WTC11 (cell line): Measurements from ENCODE around the gene GPRC5C. TPM values are rescaled to one million over a fixed set of nuclear protein-coding genes. Genes with fewer than 3 reads are reported as not detected.

Experiments
- ARID4B ChIP-seq: sonication (generic); formaldehyde crosslinking; IDR thresholded peaks from 2 replicates; pipeline ENCODE4 v1.8.0; 2023; ENCODE audit warnings: missing genetic modification reagents, mild to moderate bottlenecking, borderline replicate concordance
- ATF6 ChIP-seq: sonication (generic); formaldehyde crosslinking; IDR thresholded peaks from 2 replicates; pipeline ENCODE4 v1.8.1; 2023; ENCODE audit warnings: mild to moderate bottlenecking, missing genetic modification reagents
- CDX4 ChIP-seq: fragments of 250-450 bp; sonication (Bioruptor Pico); IDR thresholded peaks from 2 replicates; pipeline ENCODE4 v1.9.0; 2021; ENCODE audit warnings: moderate library complexity, mild to moderate bottlenecking, inconsistent platforms, borderline replicate concordance
- EMX1 ChIP-seq: fragments of 250-450 bp; sonication (Bioruptor Pico); IDR thresholded peaks from 2 replicates; pipeline ENCODE4 v1.8.0; 2021; ENCODE audit warnings: mild to moderate bottlenecking
- ESRRA ChIP-seq: sonication (generic); formaldehyde crosslinking; IDR thresholded peaks from 2 replicates; pipeline ENCODE4 v1.8.1; 2022; ENCODE audit warnings: mild to moderate bottlenecking, missing genetic modification reagents, borderline replicate concordance
- GTF2I ChIP-seq: fragments of 250-450 bp; sonication (Bioruptor Pico); conservative IDR thresholded peaks from 2 replicates; pipeline ENCODE4 v1.4.0; 2021; ENCODE audit warnings: mild to moderate bottlenecking
- KAT7 ChIP-seq: sonication (generic); formaldehyde crosslinking; IDR thresholded peaks from 2 replicates; pipeline ENCODE4 v1.8.1; 2023; ENCODE audit warnings: missing genetic modification reagents, mild to moderate bottlenecking, borderline replicate concordance
- NFE2L1 ChIP-seq: sonication (generic); formaldehyde crosslinking; IDR thresholded peaks from 2 replicates; pipeline ENCODE4 v1.8.1; 2023; ENCODE audit warnings: missing genetic modification reagents
- TEAD1 ChIP-seq: sonication (generic); formaldehyde crosslinking; IDR thresholded peaks from 2 replicates; pipeline ENCODE4 v1.8.0; 2022; ENCODE audit warnings: mild to moderate bottlenecking, missing genetic modification reagents
- TP53 ChIP-seq: sonication (generic); formaldehyde crosslinking; IDR thresholded peaks from 2 replicates; pipeline ENCODE4 v1.8.1; 2023; ENCODE audit warnings: mild to moderate bottlenecking, missing genetic modification reagents
- ZBTB43 ChIP-seq: sonication (generic); formaldehyde crosslinking; IDR thresholded peaks from 2 replicates; pipeline ENCODE4 v1.8.1; 2023; ENCODE audit warnings: mild to moderate bottlenecking, missing genetic modification reagents
- ZNF425 ChIP-seq: fragments of 250-450 bp; sonication (Bioruptor Pico); conservative IDR thresholded peaks from 2 replicates; pipeline ENCODE4 v1.9.0; 2021; ENCODE audit warnings: mild to moderate bottlenecking
- ZNF532 ChIP-seq: fragments of 250-450 bp; sonication (Bioruptor Pico); IDR thresholded peaks from 2 replicates; pipeline ENCODE4 v1.9.0; 2021; ENCODE audit warnings: mild to moderate bottlenecking, borderline replicate concordance
- total RNA-seq: library from RNA; stranded (reverse); gene quantifications from 3 replicates; pipeline ENCODE4 v1.2.3, GENCODE V29; 2021

GPRC5C gene
- total RNA-seq, 1 experiment from 2014 or later: 19.6 TPM

- TF ChIP-seq ATF6 (CRISPR knock-in tag) (no peak), EMX1 (no peak), ZNF532 (CRISPR knock-in tag) (no peak), NFE2L1 (CRISPR knock-in tag) (no peak), GTF2I (CRISPR knock-in tag) (no peak), CDX4 (CRISPR knock-in tag) (no peak), TP53 (CRISPR knock-in tag) (no peak), ARID4B (CRISPR knock-in tag) (no peak), KAT7 (CRISPR knock-in tag) (no peak), ZNF425 (CRISPR knock-in tag) (no peak), ZBTB43 (CRISPR knock-in tag) (no peak), ESRRA (CRISPR knock-in tag) (no peak), TEAD1 (CRISPR knock-in tag) (no peak)
Measured at GRCh38 chr17:74393346-74393942, 38.4 kb upstream of the GPRC5C start (continued).
